ENCODE measurements around the gene AP3S2.
"Not testable (repeated sequence)": the region's sequence is repeated elsewhere in the genome, so short reads cannot be mapped to it uniquely, and the experiment has no call there.

The AP3S2 gene

GRCh38 chr15:89893696-89894447, at the start of gene AP3S2:
Gene AP3S2, minus strand, starts transcription at chr15:89893994. Its CDS starts 45 bp downstream, at chr15:89893949.
- Histone ChIP-seq H3K4me3 (peak within 1 kb of the TSS; percentile 57 to 90 (median 80)), H3K27ac (peak within 1 kb of the TSS; percentile 41 to 98 (median 92))

DNA sequence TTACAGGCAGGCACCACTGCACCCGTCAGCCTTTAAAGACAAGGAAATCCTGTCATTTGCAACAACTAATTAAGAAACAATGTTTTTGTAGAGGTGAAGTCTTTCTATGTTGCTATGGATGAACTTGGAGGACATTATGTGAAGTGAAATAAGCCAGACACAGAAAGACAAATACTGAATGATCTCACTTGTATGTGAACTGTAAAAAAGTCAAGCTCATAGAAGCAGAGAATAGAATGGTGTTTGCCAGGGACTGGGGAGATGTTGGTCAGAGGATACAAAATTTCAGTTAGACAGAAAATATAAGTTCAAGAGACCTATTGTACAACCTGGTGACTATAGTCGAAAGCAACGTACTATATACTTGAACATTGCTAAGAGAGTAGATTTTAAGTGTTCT, 46.1 kb upstream of the AP3S2 start:
- no peak overlapping the region for H3K4me3 ChIP-seq
- H3K27ac ChIP-seq = no peak overlapping the region

DNA sequence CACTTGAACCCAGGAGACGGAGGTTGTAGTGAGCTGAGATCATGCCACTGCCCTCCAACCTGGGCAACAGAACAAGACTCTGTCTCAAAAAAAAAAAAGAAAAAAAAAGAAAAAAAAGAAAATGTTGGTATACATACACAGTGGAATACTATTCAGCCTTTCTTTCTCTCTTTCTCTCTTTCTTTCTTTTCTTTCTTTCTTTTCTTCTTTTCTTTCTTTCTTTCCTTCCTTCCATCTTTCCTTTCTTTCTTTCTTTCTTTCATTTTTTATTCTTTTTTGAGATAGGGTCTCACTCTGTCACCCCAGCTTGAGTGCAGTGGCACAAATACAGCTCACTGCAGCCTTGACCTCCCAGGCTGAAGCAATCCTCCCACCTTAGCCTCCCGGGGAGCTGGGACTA, 45.6 kb upstream of the AP3S2 start:
- H3K27ac ChIP-seq, H3K4me3 ChIP-seq: not testable (repeated sequence)

DNA sequence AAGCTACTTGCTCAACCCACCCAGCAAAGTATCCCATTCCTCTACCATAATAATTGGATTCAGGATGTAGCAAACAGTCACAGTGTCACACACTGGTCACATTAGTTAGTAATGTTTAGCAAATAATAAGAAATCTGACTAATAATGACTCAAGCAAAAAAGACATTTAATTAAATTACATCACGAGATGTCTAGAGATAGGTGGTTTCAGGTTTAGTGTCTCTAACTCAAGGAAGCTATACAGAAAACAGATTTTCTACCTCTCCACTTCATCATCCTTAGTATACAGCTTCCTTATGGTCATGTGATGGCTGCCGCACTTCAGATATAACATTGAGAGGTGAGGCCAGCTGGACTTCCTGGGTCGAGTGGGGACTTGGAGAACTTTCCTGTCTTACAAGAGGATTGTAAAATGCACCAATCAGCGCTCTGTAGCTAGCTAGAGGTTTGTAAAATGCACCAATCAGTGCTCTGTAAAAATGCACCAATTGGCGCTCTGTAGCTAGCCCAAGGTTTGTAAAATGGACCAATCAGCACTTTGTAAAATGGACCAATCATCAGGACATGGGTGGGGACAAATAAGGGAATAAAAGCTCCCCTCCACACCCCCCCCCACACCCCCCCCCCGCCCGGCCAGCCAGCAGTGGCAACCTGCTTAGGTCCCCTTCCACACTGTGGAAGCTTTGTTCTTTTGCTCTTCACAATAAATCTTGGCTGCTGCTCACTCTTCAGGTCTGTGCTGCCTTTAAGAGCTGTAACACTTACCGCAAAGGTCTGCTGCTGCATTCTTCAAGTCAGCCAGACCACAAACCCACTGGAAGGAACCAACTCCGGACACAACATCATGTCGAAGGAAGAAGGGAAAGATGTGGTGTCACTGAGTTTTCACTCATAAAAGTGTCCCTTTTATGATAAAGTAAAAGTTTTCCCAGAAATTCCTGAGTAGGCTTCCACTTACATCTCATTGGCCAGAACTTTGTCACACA, 43.9 kb upstream of the AP3S2 start:
- no peak overlapping the region for H3K4me3 ChIP-seq
- H3K27ac ChIP-seq = no peak overlapping the region

- no peak overlapping the region for H3K4me3 ChIP-seq
- no peak overlapping the region for H3K27ac ChIP-seq
These were observed 43.0 kb upstream of the AP3S2 start for GRCh38 chr15:89936786-89937265.

- H3K27ac ChIP-seq = peak overlapping the region in 1 of 21 experiments; percentile 9
- H3K4me3 ChIP-seq = no peak overlapping the region
These were observed 42.4 kb upstream of the AP3S2 start for GRCh38 chr15:89936051-89936785.

- no peak overlapping the region for H3K4me3 ChIP-seq
- H3K27ac ChIP-seq = no peak overlapping the region
These were observed 39.1 kb upstream of the AP3S2 start for GRCh38 chr15:89932880-89933279.

GRCh38 chr15:89928421-89928820, 34.6 kb upstream of the AP3S2 start:
- Histone ChIP-seq H3K27ac (no peak overlapping the region), H3K4me3 (no peak overlapping the region)

DNA sequence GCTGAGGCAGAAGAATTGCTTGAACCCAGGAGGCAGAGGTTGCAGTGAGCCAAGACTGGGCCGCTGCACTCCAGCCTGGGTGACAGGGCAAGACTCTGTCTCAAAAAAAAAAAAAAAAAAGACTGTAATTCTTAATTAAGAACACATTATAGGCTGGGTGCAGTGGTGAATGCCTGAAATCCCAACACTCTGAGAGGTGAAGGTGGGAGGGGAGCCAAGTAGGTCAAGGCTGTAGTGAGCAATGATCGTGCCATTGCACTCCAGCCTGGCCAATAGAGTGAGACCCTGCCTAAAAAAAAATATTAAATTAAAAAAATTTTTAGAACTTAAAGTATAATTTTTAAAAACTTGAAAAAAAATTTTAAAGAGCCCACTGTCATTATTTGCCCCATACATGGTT, 32.4 kb upstream of the AP3S2 start:
- Histone ChIP-seq H3K27ac (no peak overlapping the region), H3K4me3 (no peak overlapping the region)

DNA sequence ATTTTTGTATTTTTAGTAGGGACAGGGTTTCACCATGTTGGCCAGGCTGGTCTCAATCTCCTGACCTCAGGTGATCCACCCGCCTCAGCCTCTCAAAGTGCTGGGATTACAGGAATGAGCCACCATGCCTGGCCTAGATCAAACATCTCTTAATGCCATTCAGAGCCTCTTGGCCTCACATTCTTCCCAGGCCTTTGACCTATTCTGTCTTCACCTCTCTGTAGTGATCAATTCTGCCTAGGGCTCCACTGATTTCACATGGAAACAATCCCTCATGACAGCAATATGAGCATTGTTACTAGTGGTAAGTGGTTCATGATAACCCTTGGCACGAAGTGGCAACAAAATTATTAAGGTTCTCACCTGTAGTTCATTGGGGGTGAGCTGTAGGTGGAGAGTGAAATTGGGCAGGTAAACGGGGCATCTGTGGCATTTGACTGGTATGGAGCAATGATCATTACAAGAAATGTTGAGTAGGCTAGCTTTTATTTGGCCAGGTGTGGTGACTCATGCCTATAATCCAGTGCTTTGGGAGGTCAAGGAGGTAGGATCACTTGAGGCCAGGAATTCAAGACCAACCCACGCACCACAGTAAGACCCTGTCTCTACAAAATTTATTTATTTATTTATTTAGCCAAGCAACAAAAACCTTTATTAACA, 23.8 kb upstream of the AP3S2 start:
- H3K27ac ChIP-seq = peak overlapping the region in 1 of 21 experiments; percentile 26
- H3K4me3 ChIP-seq = no peak overlapping the region

- Histone ChIP-seq H3K27ac (no peak overlapping the region), H3K4me3 (no peak overlapping the region)
These were observed 22.9 kb upstream of the AP3S2 start for GRCh38 chr15:89916660-89917059.

DNA sequence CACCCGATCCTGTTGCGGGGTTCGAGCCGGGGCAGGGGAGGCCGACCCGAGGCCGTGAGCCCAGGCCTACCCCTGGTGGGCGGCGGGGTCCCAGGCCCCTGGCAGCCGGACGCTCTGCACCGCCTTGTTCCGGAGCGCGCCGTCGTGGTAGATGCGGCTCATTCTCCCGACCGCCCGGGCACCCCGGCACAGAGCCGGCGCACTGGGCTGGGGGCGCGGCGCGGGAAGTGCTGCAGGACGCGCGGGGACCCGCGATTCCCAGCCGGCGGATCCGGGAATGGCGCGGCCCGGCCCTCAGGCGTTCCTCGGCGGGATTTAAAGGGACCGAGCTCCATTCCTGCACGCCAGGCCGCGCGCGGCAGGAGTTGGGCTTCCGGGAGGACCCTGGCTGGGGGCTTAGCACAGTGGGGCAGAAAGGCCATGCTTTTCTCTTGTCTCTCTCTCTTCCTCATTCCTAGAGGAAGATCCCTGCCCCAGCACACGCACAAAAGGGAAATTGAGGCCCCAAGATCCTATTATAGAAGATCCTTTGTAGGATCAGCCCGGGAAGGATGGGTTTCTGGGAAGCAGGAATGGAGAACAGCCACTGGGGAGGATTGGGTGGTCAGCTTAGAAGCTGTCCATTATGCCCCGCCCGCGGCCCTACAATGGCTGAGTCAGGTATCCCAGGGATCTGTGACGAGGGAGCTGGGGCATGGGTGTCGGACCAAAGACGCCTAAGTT, 19.0 kb upstream of the AP3S2 start, which contains the start of gene ARPIN:
ARPIN (minus strand) TSS at position 279 of the 723 bp plus-strand sequence; CDS start at position 162, 117 bp downstream.
- Histone ChIP-seq H3K27ac (peak within 1 kb of the TSS; percentile 63 to 95 (median 90)), H3K4me3 (peak within 1 kb of the TSS; percentile 60 to 94 (median 69))

GRCh38 chr15:89912145-89912673, 18.4 kb upstream of the AP3S2 start:
- Histone ChIP-seq H3K4me3 (peak overlapping the region; percentile 60 to 94 (median 69)), H3K27ac (peak overlapping the region; percentile 63 to 95 (median 90))

- Histone ChIP-seq H3K27ac (peak overlapping the region in 7 of 21 experiments; percentile 3 to 95 (median 91)), H3K4me3 (no peak overlapping the region)
These were observed 17.3 kb upstream of the AP3S2 start for GRCh38 chr15:89910891-89911626.

- Histone ChIP-seq H3K27ac (no peak overlapping the region), H3K4me3 (no peak overlapping the region)
These were observed 15.8 kb upstream of the AP3S2 start for GRCh38 chr15:89909611-89910010.

DNA sequence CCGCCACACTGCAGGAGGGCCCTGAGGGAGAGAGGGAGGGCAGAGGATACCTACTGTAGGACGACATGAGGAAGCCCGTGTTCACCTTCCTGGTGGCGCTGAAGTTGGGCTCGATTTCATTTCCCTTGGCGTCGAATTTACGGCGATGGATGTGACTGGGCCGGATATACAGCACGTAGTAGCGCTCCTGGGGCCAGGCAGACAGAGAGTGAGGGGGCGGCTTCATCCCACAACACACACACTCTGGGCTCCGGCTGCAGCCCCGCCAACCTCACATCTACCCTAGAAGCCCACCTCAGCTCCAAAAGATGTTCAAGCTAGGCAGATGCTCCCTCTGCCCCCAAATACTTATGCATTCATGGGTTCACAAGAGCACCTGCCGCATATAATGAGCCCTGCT, 14.4 kb upstream of the AP3S2 start:
- no peak overlapping the region for H3K4me3 ChIP-seq
- H3K27ac ChIP-seq = no peak overlapping the region

DNA sequence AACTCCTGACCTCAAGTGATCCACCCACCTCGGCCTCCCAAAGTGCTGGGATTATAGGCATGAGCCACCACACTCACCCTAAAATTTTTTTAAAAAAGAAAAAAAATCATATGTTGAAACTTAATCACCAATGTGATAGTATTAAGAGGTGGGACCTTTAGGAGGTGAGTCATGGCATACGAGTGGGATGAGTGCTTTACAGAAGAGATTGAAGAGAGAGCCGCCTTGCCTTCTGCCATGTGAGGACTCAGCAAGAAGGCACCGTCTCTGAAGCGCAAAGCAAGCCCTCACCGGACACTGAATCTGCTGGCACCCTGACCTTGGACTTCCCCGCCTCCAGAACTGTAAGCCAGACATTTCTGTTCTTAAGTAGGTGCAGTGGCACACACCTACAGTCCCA, 13.5 kb upstream of the AP3S2 start:
- Histone ChIP-seq H3K27ac (no peak overlapping the region), H3K4me3 (no peak overlapping the region)

Measured in skin epidermis (tissue), 12 donors.